Activated CD4-positive, alpha-beta T cell treated with anti-CD3 and anti-CD28 coated beads for 36 hours (primary cell): Measurements from ENCODE around the gene RNASET2. TPM values are rescaled to one million over a fixed set of nuclear protein-coding genes. Genes with fewer than 3 reads are reported as not detected.

Source experiments
- ATAC-seq: fragments of 200-7000 bp; cut with Tn5 transposase; one replicate; pipeline ENCODE4 v1.10.0; 2021; ENCODE audit warnings: mild to moderate bottlenecking, moderate library complexity
- CTCF ChIA-PET: fragments of 350-600 bp; sonication (Branson Sonifier 250); formaldehyde crosslinking; loops from one replicate; lab custom pipeline; 2021; ENCODE audit warnings: antibody characterized with exemption; lab: Charles Lee
- POLR2A ChIA-PET: fragments of 350-600 bp; sonication (Branson Sonifier 250); formaldehyde crosslinking; loops from one replicate; lab custom pipeline; 2021; ENCODE audit warnings: antibody characterized with exemption, inconsistent platforms; lab: Charles Lee
- DNase-seq: peaks from one replicate; pipeline ENCODE4 v3.0.0-alpha.2; 2020
- H3K27ac Mint-ChIP-seq: one replicate; pipeline ENCODE4 v1.8.0; 2021; ENCODE audit warnings: mixed read lengths
- H3K27me3 Mint-ChIP-seq: one replicate; pipeline ENCODE4 v1.8.0; 2021; ENCODE audit warnings: mixed read lengths
- H3K36me3 Mint-ChIP-seq: one replicate; pipeline ENCODE4 v1.8.0; 2021; ENCODE audit warnings: low read depth, mixed read lengths
- H3K4me1 Mint-ChIP-seq: one replicate; pipeline ENCODE4 v1.8.0; 2021; ENCODE audit warnings: mixed read lengths
- H3K4me3 Mint-ChIP-seq: one replicate; pipeline ENCODE4 v1.8.0; 2021; ENCODE audit warnings: mild to moderate bottlenecking, moderate library complexity, mixed read lengths
- H3K9me3 Mint-ChIP-seq: one replicate; pipeline ENCODE4 v1.8.0; 2021; ENCODE audit warnings: low read depth, mixed read lengths
- intact Hi-C, 2 experiments: fragments of 100-400 bp; cut with DNase I in 1 of 2; cut with micrococcal nuclease in 1 of 2; formaldehyde crosslinking; loops; one replicate each; pipeline versions ENCODE4 v1.14.2 to v1.15.1; 2022 to 2024; cut with DNase I, micrococcal nuclease
- total RNA-seq, 2 experiments: library from RNA; stranded (reverse); gene quantifications; one replicate each; pipeline ENCODE4 v1.2.3, GENCODE V29; 2021

Gene RNASET2
- total RNA-seq, 2 experiments from 2014 or later: 68.7 to 85.2 TPM

GRCh38 chr6:166908811-166909210 lies 47.5 kb downstream of the RNASET2 start:
- no peak for DNase-seq
- no peaks in the 10 kb centered on the region for H3K27me3 Mint-ChIP-seq
- H3K9me3 Mint-ChIP-seq: no peaks in the 10 kb centered on the region
- ChIA-PET CTCF (no interaction called here), POLR2A (no interaction called here)
- H3K27ac Mint-ChIP-seq: no peak overlapping the region
- peaks cover 2% of the 10 kb centered on the region for H3K36me3 Mint-ChIP-seq
- H3K4me3 Mint-ChIP-seq: no peak overlapping the region
- H3K4me1 Mint-ChIP-seq: peaks cover 33% of the 10 kb centered on the region
- ATAC-seq: no peak
- intact Hi-C loops: no loop called here

- intact Hi-C loops: no loop called here
- Mint-ChIP-seq H3K9me3 (no peaks in the 10 kb centered on the region), H3K27ac (peak overlapping the region; percentile 30), H3K27me3 (no peaks in the 10 kb centered on the region), H3K4me1 (peaks cover 33% of the 10 kb centered on the region), H3K36me3 (peaks cover 2% of the 10 kb centered on the region), H3K4me3 (no peak overlapping the region)
- no peak for ATAC-seq
- ChIA-PET POLR2A (no interaction called here), CTCF (no interaction called here)
- no peak for DNase-seq
These were observed 48.2 kb downstream of the RNASET2 start for GRCh38 chr6:166907871-166908806.

GRCh38 chr6:166907373-166907841 lies 48.9 kb downstream of the RNASET2 start:
- DNase-seq (no peak), ATAC-seq (peak; percentile 40)
- no peaks in the 10 kb centered on the region for H3K9me3 Mint-ChIP-seq
- intact Hi-C loops: no loop called here
- no peak overlapping the region for H3K4me3 Mint-ChIP-seq
- H3K27me3 Mint-ChIP-seq: no peaks in the 10 kb centered on the region
- peaks cover 33% of the 10 kb centered on the region for H3K4me1 Mint-ChIP-seq
- ChIA-PET POLR2A (no interaction called here), CTCF (interaction anchor here (1.2 kb wide), 1 partner anchor 10 kb away, joined by 3 read pairs; no protein-coding TSS in a partner anchor)
- peak overlapping the region; percentile 30 for H3K27ac Mint-ChIP-seq
- H3K36me3 Mint-ChIP-seq: peaks cover 2% of the 10 kb centered on the region

DNA sequence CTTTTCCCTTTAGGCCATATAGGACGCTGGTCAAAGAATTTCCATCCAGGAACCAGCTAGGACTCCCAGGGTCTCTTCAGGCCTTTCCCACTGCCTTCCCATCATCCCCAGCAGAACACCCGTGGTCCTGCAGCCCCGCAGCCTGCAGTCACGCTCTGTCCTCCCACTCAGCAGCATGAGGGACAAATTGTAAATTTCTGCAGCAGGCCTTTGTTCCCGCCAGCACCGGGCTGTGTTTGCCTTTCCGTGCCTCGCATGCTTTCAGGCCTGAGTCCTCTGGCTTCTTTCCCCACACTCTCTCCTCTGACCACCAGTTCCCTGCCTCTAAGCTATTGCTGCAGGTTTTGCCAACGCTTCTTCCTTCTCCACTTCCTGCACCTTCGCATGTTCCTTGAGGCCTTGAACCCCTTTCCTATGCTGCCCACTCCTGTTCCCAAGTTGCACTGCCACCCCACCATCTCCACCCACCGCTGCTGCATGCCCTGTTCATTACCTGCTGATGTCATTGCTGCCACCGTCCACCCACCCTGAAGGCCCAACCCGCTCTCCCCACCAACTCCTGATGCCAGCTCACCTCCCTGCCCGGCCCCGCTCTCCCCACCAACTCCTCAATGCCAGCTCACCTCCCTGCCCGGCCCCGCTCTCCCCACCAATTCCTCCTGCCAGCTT lies 49.8 kb downstream of the RNASET2 start:
- ChIA-PET POLR2A (no interaction called here), CTCF (interaction anchor here (1.2 kb wide), 1 partner anchor 11 kb away, joined by 3 read pairs; no protein-coding TSS in a partner anchor)
- peaks cover under 1% of the 10 kb centered on the region for H3K36me3 Mint-ChIP-seq
- peaks cover 32% of the 10 kb centered on the region for H3K4me1 Mint-ChIP-seq
- H3K4me3 Mint-ChIP-seq: no peak overlapping the region
- intact Hi-C loops: no loop called here
- ATAC-seq: no peak
- H3K27me3 Mint-ChIP-seq: no peaks in the 10 kb centered on the region
- no peak for DNase-seq
- no peaks in the 10 kb centered on the region for H3K9me3 Mint-ChIP-seq
- no peak overlapping the region for H3K27ac Mint-ChIP-seq

- ATAC-seq (no peak), DNase-seq (no peak)
- H3K4me1 Mint-ChIP-seq: peaks cover 24% of the 10 kb centered on the region
- H3K27me3 Mint-ChIP-seq: no peaks in the 10 kb centered on the region
- H3K4me3 Mint-ChIP-seq: no peak overlapping the region
- H3K36me3 Mint-ChIP-seq: no peaks in the 10 kb centered on the region
- H3K9me3 Mint-ChIP-seq: no peaks in the 10 kb centered on the region
- intact Hi-C loops: no loop called here
- ChIA-PET POLR2A (no interaction called here), CTCF (no interaction called here)
- no peak overlapping the region for H3K27ac Mint-ChIP-seq
These were observed 50.7 kb downstream of the RNASET2 start for GRCh38 chr6:166905505-166906134.

DNA sequence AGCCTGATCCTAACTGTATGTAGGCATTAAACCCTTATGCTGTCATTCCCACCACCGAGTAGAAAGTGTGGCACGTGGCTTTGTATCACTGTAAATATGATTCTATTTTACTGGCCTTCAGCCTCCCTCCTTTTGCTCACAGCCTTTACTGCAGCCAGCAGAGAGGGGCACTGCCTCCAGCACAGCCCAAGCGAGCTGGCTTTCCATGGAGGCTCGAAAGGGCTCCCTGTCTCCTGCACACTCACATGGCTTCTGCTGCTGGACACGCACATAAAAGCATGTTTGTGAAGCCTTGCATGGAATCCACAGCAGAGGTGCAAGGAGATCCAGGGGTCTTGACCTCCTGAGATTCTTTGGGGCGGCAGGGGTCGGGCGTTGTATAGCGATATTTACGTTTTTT lies 51.3 kb downstream of the RNASET2 start:
- CTCF ChIA-PET: interaction anchor here (0.7 to 1.3 kb wide), 2 partner anchors 88 to 130 kb away, joined by 3 read pairs; no protein-coding TSS in a partner anchor
- DNase-seq (no peak), ATAC-seq (no peak)
- POLR2A ChIA-PET: no interaction called here
- H3K4me1 Mint-ChIP-seq: peaks cover 18% of the 10 kb centered on the region
- H3K9me3 Mint-ChIP-seq: no peaks in the 10 kb centered on the region
- intact Hi-C loops: no loop called here
- H3K27ac Mint-ChIP-seq: no peak overlapping the region
- no peaks in the 10 kb centered on the region for H3K27me3 Mint-ChIP-seq
- no peak overlapping the region for H3K4me3 Mint-ChIP-seq
- no peaks in the 10 kb centered on the region for H3K36me3 Mint-ChIP-seq

DNA sequence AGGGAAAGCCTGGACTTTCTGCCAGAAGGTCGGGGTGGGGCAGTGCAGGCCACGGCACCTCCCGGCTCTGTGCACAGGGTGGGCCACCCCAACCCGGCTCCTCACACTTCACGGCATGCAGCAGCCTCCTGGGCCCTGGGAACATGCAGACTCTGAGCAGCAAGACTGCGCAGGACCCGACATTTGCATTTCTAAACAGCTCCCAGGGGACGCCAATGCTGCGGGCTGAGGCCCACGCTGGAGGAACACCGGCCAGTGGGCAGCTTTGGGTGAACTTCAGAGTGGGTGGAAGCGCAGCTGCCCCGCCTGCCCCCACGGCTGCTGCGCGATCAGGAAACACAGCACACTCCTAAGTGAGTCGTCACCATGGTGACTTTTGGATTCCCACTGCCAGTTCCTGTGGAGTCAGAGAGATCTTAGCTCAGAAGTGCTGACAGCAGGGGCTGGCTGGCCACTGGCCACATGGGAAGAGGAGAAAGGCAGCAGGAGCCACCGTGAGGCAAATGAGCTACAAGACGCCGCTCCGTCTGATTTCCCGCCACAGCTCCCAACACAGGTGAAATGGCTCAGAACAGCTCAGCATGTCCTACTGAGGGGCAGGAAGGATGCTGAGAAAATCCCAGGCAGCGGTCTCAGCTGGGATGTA lies 52.1 kb downstream of the RNASET2 start:
- Mint-ChIP-seq H3K36me3 (no peaks in the 10 kb centered on the region), H3K9me3 (no peaks in the 10 kb centered on the region), H3K4me1 (peaks cover 18% of the 10 kb centered on the region), H3K4me3 (no peak overlapping the region), H3K27ac (no peak overlapping the region), H3K27me3 (no peaks in the 10 kb centered on the region)
- CTCF ChIA-PET: interaction anchor here (0.7 to 1.3 kb wide), 3 partner anchors 21 to 129 kb away, joined by 3 read pairs; no protein-coding TSS in a partner anchor
- intact Hi-C loops: no loop called here
- DNase-seq (no peak), ATAC-seq (no peak)
- POLR2A ChIA-PET: no interaction called here

- no peaks in the 10 kb centered on the region for H3K9me3 Mint-ChIP-seq
- DNase-seq (no peak), ATAC-seq (no peak)
- no peaks in the 10 kb centered on the region for H3K27me3 Mint-ChIP-seq
- H3K36me3 Mint-ChIP-seq: no peaks in the 10 kb centered on the region
- intact Hi-C loops: no loop called here
- H3K27ac Mint-ChIP-seq: no peak overlapping the region
- H3K4me3 Mint-ChIP-seq: no peak overlapping the region
- CTCF ChIA-PET: interaction anchor here (0.9 to 1.3 kb wide), 3 partner anchors 16 to 128 kb away, joined by 3 to 4 read pairs (median 3); no protein-coding TSS in a partner anchor
- POLR2A ChIA-PET: no interaction called here
- peaks cover 18% of the 10 kb centered on the region for H3K4me1 Mint-ChIP-seq
These were observed 52.9 kb downstream of the RNASET2 start for GRCh38 chr6:166903500-166903899.

GRCh38 chr6:166903027-166903426 lies 53.3 kb downstream of the RNASET2 start:
- Mint-ChIP-seq H3K27me3 (no peaks in the 10 kb centered on the region), H3K4me3 (no peak overlapping the region), H3K36me3 (no peaks in the 10 kb centered on the region), H3K27ac (no peak overlapping the region), H3K4me1 (peaks cover 15% of the 10 kb centered on the region), H3K9me3 (no peaks in the 10 kb centered on the region)
- intact Hi-C loops: no loop called here
- ChIA-PET CTCF (interaction anchor here (0.9 to 1.1 kb wide), 2 partner anchors 16 to 20 kb away, joined by 3 to 4 read pairs; no protein-coding TSS in a partner anchor), POLR2A (no interaction called here)
- DNase-seq: no peak
- no peak for ATAC-seq

DNA sequence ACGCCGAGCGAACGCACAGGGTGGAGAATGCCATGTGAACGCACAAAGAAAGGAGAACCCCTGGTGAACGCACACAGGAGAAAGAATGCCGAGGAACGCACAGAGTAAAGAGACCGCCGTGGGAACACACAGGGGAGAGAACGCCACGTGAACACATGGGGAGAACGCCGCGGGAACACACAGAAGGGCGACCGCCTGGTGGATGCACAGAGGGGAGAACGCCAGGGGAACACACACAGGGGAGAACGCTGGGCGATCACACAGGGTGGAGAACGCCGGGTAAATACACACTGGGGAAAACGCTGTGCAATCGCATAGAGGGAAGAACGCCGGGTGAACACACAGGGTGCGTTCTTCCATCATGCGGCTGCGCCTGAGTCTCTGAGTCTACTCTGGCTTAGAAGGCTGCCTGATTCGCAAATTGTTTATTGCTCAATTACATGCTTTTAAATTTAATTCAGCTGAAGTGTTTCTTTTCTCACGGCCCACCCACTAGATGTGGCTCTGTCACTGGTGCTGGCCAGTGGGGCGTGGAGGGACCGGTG lies 54.1 kb downstream of the RNASET2 start:
- H3K4me1 Mint-ChIP-seq: peaks cover 8% of the 10 kb centered on the region
- POLR2A ChIA-PET: no interaction called here

More for the DNA sequence above, 54.1 kb downstream of the RNASET2 start:
- DNase-seq (no peak), ATAC-seq (no peak)
- CTCF ChIA-PET: no interaction called here
- H3K4me3 Mint-ChIP-seq: no peak overlapping the region
- no peaks in the 10 kb centered on the region for H3K27me3 Mint-ChIP-seq
- intact Hi-C loops: no loop called here
- no peaks in the 10 kb centered on the region for H3K9me3 Mint-ChIP-seq
- H3K36me3 Mint-ChIP-seq: no peaks in the 10 kb centered on the region
- H3K27ac Mint-ChIP-seq: no peak overlapping the region
